ENCODE data around the gene EFEMP1.

DNA sequence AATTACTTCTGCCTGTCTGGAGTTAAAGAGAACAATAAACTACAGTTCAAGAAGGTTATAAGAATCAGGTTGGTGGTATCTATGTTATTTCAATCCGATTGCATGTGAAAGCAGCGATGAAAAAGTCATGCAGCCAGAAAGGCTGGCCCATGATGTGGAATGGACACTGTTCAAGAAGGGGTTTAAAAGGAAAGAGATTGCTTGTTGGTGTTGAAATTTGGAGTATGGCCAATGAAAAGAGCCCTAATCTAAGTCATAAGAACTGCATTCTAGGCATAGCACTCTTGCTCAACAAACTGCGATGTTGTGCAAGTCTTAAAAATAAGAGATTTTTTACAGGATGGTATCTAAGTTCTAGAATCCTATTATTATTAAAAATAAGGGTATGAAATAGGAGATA, 61.3 kb downstream of the EFEMP1 start:
- TF ChIP-seq SIN3B (IDR thresholded peaks at IDR 0.05; ENCODE audit: low read depth) (no peak), POLR2AphosphoS5 (IDR thresholded peaks at IDR 0.05; ENCODE audit: control insufficient read depth, insufficient read depth, low read depth, low read length) (no peak), TCF3 (CRISPR knock-in tag; IDR thresholded peaks at IDR 0.05) (no peak), FOXA1 (IDR thresholded peaks at IDR 0.05; ENCODE audit: borderline replicate concordance) (no peak), RHOXF2B (CRISPR knock-in tag; conservative IDR thresholded peaks at IDR 0.05) (no peak), POLR2A (conservative IDR thresholded peaks at IDR 0.05) (no peak), SP2 (IDR thresholded peaks at IDR 0.05; ENCODE audit: extremely low read depth, low read depth, low read length, poor library complexity, severe bottlenecking) (no peak), SMARCA5 (IDR thresholded peaks at IDR 0.05) (no peak), ZNF133 (CRISPR knock-in tag; IDR thresholded peaks at IDR 0.05) (no peak)
- TF ChIP-seq, protein P1, sequence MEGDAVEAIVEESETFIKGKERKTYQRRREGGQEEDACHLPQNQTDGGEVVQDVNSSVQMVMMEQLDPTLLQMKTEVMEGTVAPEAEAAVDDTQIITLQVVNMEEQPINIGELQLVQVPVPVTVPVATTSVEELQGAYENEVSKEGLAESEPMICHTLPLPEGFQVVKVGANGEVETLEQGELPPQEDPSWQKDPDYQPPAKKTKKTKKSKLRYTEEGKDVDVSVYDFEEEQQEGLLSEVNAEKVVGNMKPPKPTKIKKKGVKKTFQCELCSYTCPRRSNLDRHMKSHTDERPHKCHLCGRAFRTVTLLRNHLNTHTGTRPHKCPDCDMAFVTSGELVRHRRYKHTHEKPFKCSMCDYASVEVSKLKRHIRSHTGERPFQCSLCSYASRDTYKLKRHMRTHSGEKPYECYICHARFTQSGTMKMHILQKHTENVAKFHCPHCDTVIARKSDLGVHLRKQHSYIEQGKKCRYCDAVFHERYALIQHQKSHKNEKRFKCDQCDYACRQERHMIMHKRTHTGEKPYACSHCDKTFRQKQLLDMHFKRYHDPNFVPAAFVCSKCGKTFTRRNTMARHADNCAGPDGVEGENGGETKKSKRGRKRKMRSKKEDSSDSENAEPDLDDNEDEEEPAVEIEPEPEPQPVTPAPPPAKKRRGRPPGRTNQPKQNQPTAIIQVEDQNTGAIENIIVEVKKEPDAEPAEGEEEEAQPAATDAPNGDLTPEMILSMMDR (IDR thresholded peaks at IDR 0.05 in 2 of 3, conservative IDR thresholded peaks at IDR 0.05 in 1 of 3; ENCODE audit: insufficient read depth in 2 of 3, low read depth in 1 of 3, low read length in 3 of 3), result no peak

Data from K562 (cell line).